DOHH2 (cell line): Measurements from ENCODE around the gene SLC12A7.

Experiments used
- H3F3A ChIP-seq: fragments of 200-600 bp; sonication (generic), shearing (Covaris generic); 2 replicates; pipeline ENCODE4 v1.6.0; 2016; ENCODE audit warnings: antibody characterized with exemption, mild to moderate bottlenecking; ENCODE audit not compliant: control insufficient read depth, insufficient read depth
- H3K27ac ChIP-seq: fragments of 200-600 bp; sonication (generic); 2 replicates; pipeline ENCODE4 v1.5.1; 2014; ENCODE audit warnings: low read depth, mild to moderate bottlenecking, low read length, moderate library complexity
- H3K27me3 ChIP-seq: fragments of 200-600 bp; sonication (generic); 2 replicates; pipeline ENCODE4 v1.6.1; 2014; ENCODE audit warnings: mild to moderate bottlenecking, low read length, mixed read lengths; ENCODE audit not compliant: control insufficient read depth
- H3K36me3 ChIP-seq: fragments of 200-600 bp; sonication (generic); 2 replicates; pipeline ENCODE4 v1.6.1; 2014; ENCODE audit warnings: mild to moderate bottlenecking, low read length, moderate library complexity, mixed read lengths; ENCODE audit not compliant: control insufficient read depth
- H3K4me1 ChIP-seq: fragments of 200-600 bp; sonication (generic); 2 replicates; pipeline ENCODE4 v1.6.1; 2014; ENCODE audit warnings: mild to moderate bottlenecking, low read length, mixed read lengths; ENCODE audit not compliant: control insufficient read depth
- H3K4me2 ChIP-seq: fragments of 200-600 bp; sonication (generic); 2 replicates; pipeline ENCODE4 v1.6.0; 2014; ENCODE audit warnings: mild to moderate bottlenecking, low read length, moderate library complexity
- H3K4me3 ChIP-seq: fragments of 200-600 bp; sonication (generic); 2 replicates; pipeline ENCODE4 v1.5.1; 2014; ENCODE audit warnings: mild to moderate bottlenecking, low read length, mixed read lengths
- H3K79me2 ChIP-seq: fragments of 200-600 bp; sonication (generic); 2 replicates; pipeline ENCODE4 v1.6.1; 2014; ENCODE audit warnings: mild to moderate bottlenecking, low read length, mixed read lengths; ENCODE audit not compliant: control insufficient read depth
- H3K9me2 ChIP-seq: fragments of 200-600 bp; sonication (generic); replicated peaks from 2 replicates; pipeline ENCODE4 v1.6.1; 2014; ENCODE audit warnings: mild to moderate bottlenecking, low read length, mixed read lengths; ENCODE audit not compliant: control insufficient read depth
- H3K9me3 ChIP-seq: fragments of 200-600 bp; sonication (generic); 2 replicates; pipeline ENCODE4 v1.6.1; 2014; ENCODE audit warnings: antibody characterized with exemption, low read length, mixed read lengths; ENCODE audit not compliant: control insufficient read depth, insufficient read depth
- H4K20me1 ChIP-seq: fragments of 200-600 bp; sonication (generic); 2 replicates; pipeline ENCODE4 v1.6.0; 2014; ENCODE audit warnings: low read depth, mild to moderate bottlenecking, antibody characterized with exemption, low read length, moderate library complexity; ENCODE audit not compliant: control insufficient read depth, insufficient read depth
- EZH2phosphoT487 ChIP-seq: fragments of 200-600 bp; sonication (generic); IDR thresholded peaks from 2 replicates; pipeline ENCODE4 v1.6.1; 2017; ENCODE audit warnings: borderline replicate concordance, mild to moderate bottlenecking, antibody characterized with exemption, low read length, moderate library complexity, mixed read lengths
- TF ChIP-seq, protein P1 (sequence below): fragments of 200-600 bp; sonication (generic); IDR thresholded peaks from one replicate; pipeline ENCODE4 v1.5.1; 2014; ENCODE audit warnings: antibody characterized with exemption, mild to moderate bottlenecking, low read depth, low read length; ENCODE audit not compliant: poor library complexity, severe bottlenecking

Gene SLC12A7

DNA sequence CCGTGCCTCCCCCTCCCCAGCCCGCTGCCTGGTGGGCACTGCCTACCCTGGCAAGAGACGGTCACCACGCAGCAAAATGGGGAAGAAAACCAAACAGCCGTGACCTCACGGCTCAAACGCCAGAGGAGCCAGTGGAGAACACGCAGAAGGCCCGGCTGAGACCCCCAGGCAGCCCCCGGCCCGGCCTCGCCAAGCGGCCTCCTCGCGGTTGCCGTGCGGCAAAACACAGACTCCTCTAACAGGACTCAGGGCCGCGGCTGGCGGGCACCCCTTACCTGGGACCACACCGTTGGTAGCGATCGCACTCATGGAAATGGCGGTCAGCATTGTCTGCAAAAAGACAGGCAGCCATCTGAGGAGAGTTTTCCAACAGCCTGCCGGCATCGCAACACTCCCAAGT, 23.8 kb downstream of the SLC12A7 start:
- H3K4me3 ChIP-seq: no peak overlapping the region
- no peaks in the 10 kb centered on the region for H3K9me2 ChIP-seq
- no peaks in the 10 kb centered on the region for H4K20me1 ChIP-seq
- no peak overlapping the region for H3K4me2 ChIP-seq
- H3F3A ChIP-seq: no peaks in the 10 kb centered on the region
- no peaks in the 10 kb centered on the region for H3K4me1 ChIP-seq
- no peak overlapping the region for H3K27ac ChIP-seq
- H3K36me3 ChIP-seq: no peaks in the 10 kb centered on the region
- H3K79me2 ChIP-seq: no peaks in the 10 kb centered on the region
- TF ChIP-seq, protein P1, sequence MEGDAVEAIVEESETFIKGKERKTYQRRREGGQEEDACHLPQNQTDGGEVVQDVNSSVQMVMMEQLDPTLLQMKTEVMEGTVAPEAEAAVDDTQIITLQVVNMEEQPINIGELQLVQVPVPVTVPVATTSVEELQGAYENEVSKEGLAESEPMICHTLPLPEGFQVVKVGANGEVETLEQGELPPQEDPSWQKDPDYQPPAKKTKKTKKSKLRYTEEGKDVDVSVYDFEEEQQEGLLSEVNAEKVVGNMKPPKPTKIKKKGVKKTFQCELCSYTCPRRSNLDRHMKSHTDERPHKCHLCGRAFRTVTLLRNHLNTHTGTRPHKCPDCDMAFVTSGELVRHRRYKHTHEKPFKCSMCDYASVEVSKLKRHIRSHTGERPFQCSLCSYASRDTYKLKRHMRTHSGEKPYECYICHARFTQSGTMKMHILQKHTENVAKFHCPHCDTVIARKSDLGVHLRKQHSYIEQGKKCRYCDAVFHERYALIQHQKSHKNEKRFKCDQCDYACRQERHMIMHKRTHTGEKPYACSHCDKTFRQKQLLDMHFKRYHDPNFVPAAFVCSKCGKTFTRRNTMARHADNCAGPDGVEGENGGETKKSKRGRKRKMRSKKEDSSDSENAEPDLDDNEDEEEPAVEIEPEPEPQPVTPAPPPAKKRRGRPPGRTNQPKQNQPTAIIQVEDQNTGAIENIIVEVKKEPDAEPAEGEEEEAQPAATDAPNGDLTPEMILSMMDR: no peak
- TF ChIP-seq EZH2phosphoT487: no peak
- peaks cover 19% of the 10 kb centered on the region; the same call in 1 of the 2 replicates for H3K9me3 ChIP-seq
- H3K27me3 ChIP-seq: no peaks in the 10 kb centered on the region

DNA sequence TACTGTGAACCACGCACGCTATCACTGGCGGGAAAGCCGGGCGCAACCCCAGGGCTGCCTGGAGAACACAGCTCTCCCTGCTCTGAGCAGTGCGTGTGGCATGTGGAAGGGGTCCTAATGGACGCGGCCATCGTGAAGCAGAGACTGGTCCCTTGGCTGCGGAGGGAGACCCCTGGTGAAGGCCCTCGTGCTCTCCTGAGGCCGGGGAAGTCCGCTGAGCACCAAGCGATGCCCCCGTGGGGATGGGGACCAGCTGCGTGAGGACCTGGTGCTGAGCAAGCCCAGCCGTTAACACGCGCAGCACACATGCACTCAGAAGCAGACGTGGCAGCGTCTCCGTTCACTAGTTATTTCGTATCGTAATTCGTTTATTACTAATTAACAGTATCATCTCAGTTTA, 24.4 kb downstream of the SLC12A7 start:
- no peaks in the 10 kb centered on the region for H3K4me1 ChIP-seq

DNA sequence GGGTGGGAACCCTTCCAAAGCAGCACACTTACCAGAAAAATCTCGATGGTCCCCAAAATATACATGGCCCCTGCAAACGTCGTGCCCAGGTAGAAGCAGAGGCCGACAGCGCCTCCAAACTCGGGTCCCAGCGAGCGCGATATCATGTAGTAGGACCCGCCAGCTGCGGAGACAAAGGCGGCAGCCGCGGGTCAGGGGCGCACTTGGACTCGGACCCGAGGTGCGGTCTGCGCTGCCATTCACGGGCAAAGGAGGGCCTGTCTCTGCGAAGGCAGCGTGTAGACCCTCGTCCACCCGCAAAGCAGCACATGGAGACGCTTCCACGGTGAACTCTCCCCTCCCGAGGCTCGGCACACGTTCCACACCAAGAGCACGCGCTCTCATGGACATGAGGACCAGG, 25.0 kb downstream of the SLC12A7 start:
- Histone ChIP-seq H3K27me3 (no peaks in the 10 kb centered on the region), H4K20me1 (no peaks in the 10 kb centered on the region), H3K9me2 (no peaks in the 10 kb centered on the region), H3K4me2 (no peak overlapping the region), H3K36me3 (no peaks in the 10 kb centered on the region), H3K9me3 (peaks cover 19% of the 10 kb centered on the region; the same call in 1 of the 2 replicates), H3K79me2 (no peaks in the 10 kb centered on the region), H3K4me1 (no peaks in the 10 kb centered on the region), H3F3A (no peaks in the 10 kb centered on the region), H3K4me3 (no peak overlapping the region), H3K27ac (no peak overlapping the region)
- TF ChIP-seq, protein P1: no peak
- TF ChIP-seq EZH2phosphoT487: no peak

More for the DNA sequence above, 24.4 kb downstream of the SLC12A7 start:
- Histone ChIP-seq H3K9me2 (no peaks in the 10 kb centered on the region), H4K20me1 (no peaks in the 10 kb centered on the region), H3F3A (no peaks in the 10 kb centered on the region), H3K27me3 (no peaks in the 10 kb centered on the region), H3K36me3 (no peaks in the 10 kb centered on the region), H3K4me2 (no peak overlapping the region), H3K79me2 (no peaks in the 10 kb centered on the region), H3K9me3 (peaks cover 19% of the 10 kb centered on the region; the same call in 1 of the 2 replicates), H3K27ac (no peak overlapping the region), H3K4me3 (no peak overlapping the region)
- TF ChIP-seq, protein P1: no peak
- TF ChIP-seq EZH2phosphoT487: no peak

DNA sequence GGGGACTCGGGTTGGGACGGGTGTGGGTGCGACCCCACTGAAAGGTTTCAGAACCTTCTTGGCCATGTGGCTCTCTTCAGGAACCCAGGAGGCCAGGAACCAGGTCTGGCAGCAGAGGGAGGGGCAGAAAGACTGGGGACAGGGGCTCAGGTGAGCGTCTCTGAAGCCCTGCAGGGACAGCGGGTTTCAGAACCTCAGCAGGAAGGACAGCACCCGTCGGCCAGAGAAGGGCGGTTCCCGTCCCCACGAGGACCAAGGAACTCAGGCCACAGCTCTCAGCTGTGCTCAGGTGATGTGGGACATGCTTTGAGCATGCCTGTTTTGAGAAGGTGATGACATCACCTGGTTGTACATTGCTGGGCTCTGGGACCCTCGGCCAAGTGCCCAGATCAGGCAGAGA, 25.7 kb downstream of the SLC12A7 start:
- Histone ChIP-seq H3K9me2 (no peaks in the 10 kb centered on the region), H3K36me3 (no peaks in the 10 kb centered on the region), H3K4me2 (no peak overlapping the region), H3K27ac (no peak overlapping the region), H3K4me3 (no peak overlapping the region), H4K20me1 (no peaks in the 10 kb centered on the region), H3K79me2 (no peaks in the 10 kb centered on the region), H3K4me1 (no peaks in the 10 kb centered on the region), H3F3A (no peaks in the 10 kb centered on the region), H3K27me3 (no peaks in the 10 kb centered on the region), H3K9me3 (peaks cover 19% of the 10 kb centered on the region; the same call in 1 of the 2 replicates)
- TF ChIP-seq EZH2phosphoT487: no peak
- TF ChIP-seq, protein P1: no peak
